OCI-LY1 (cell line): ENCODE measurements around the gene SCAF8.

ENCODE experiments used
- H2AFZ ChIP-seq: fragments of 200-600 bp; sonication (generic), shearing (Covaris generic); 2 replicates; pipeline ENCODE4 v1.6.0; 2014; ENCODE audit warnings: antibody characterized with exemption, mild to moderate bottlenecking, low read length
- H3F3A ChIP-seq: fragments of 200-600 bp; sonication (generic), shearing (Covaris generic); 2 replicates; pipeline ENCODE4 v1.6.0; 2014; ENCODE audit warnings: mild to moderate bottlenecking, antibody characterized with exemption, low read length, moderate library complexity; ENCODE audit not compliant: insufficient read depth
- H3K27ac ChIP-seq: fragments of 200-600 bp; sonication (generic); 2 replicates; pipeline ENCODE4 v1.5.1; 2014; ENCODE audit warnings: low read length, mixed run types, mild to moderate bottlenecking, low read depth; ENCODE audit not compliant: poor library complexity, severe bottlenecking
- H3K27me3 ChIP-seq: fragments of 200-600 bp; sonication (generic); 2 replicates; pipeline ENCODE4 v1.6.0; 2014; ENCODE audit warnings: antibody characterized with exemption, mild to moderate bottlenecking, low read length, moderate library complexity; ENCODE audit not compliant: insufficient read depth
- H3K36me3 ChIP-seq: fragments of 200-600 bp; sonication (generic); 2 replicates; pipeline ENCODE4 v1.6.1; 2014; ENCODE audit warnings: mild to moderate bottlenecking, antibody characterized with exemption, low read length, moderate library complexity, mixed read lengths; ENCODE audit not compliant: insufficient read depth
- H3K4me1 ChIP-seq: fragments of 200-600 bp; sonication (generic); 2 replicates; pipeline ENCODE4 v1.5.1; 2014; ENCODE audit warnings: mild to moderate bottlenecking, low read length, moderate library complexity; ENCODE audit not compliant: insufficient read depth, severe bottlenecking
- H3K4me2 ChIP-seq: fragments of 200-600 bp; sonication (generic), shearing (Covaris generic); 2 replicates; pipeline ENCODE4 v1.6.1; 2014; ENCODE audit warnings: low read length
- H3K4me3 ChIP-seq: fragments of 200-600 bp; sonication (generic); 2 replicates; pipeline ENCODE4 v1.5.1; 2014; ENCODE audit warnings: low read length, low read depth, mild to moderate bottlenecking, mixed read lengths; ENCODE audit not compliant: poor library complexity, severe bottlenecking
- H3K79me2 ChIP-seq: fragments of 200-600 bp; shearing (Covaris generic); 2 replicates; pipeline ENCODE4 v1.6.1; 2016; ENCODE audit warnings: mixed run types, low read length, mixed read lengths; ENCODE audit not compliant: insufficient read depth
- H3K9ac ChIP-seq: fragments of 200-600 bp; sonication (generic), shearing (Covaris generic); 2 replicates; pipeline ENCODE4 v1.6.1; 2014; ENCODE audit warnings: mild to moderate bottlenecking, low read length, mixed read lengths
- H3K9me2 ChIP-seq: fragments of 200-600 bp; sonication (generic), shearing (Covaris generic); 2 replicates; pipeline ENCODE4 v1.6.1; 2014; ENCODE audit warnings: low read depth, mild to moderate bottlenecking, low read length, mixed read lengths
- H3K9me3 ChIP-seq: fragments of 200-600 bp; shearing (Covaris generic); 2 replicates; pipeline ENCODE4 v1.6.1; 2014; ENCODE audit warnings: low read length, mixed read lengths
- H4K20me1 ChIP-seq: fragments of 200-600 bp; sonication (generic), shearing (Covaris generic); 2 replicates; pipeline ENCODE4 v1.6.0; 2016; ENCODE audit warnings: mild to moderate bottlenecking, low read length; ENCODE audit not compliant: insufficient read depth
- EZH2 ChIP-seq: fragments of 200-600 bp; sonication (generic), shearing (Covaris generic); IDR thresholded peaks from 2 replicates; pipeline ENCODE4 v1.8.0; 2017; ENCODE audit warnings: borderline replicate concordance, mixed run types, mild to moderate bottlenecking, antibody characterized with exemption, low read length, moderate library complexity, mixed read lengths
- TF ChIP-seq, protein P1 (sequence below): fragments of 200-600 bp; sonication (generic), shearing (Covaris generic); IDR thresholded peaks from 2 replicates; pipeline ENCODE4 v1.5.1; 2017; ENCODE audit warnings: mild to moderate bottlenecking, antibody characterized with exemption, low read length, moderate library complexity, mixed read lengths

Gene SCAF8

DNA sequence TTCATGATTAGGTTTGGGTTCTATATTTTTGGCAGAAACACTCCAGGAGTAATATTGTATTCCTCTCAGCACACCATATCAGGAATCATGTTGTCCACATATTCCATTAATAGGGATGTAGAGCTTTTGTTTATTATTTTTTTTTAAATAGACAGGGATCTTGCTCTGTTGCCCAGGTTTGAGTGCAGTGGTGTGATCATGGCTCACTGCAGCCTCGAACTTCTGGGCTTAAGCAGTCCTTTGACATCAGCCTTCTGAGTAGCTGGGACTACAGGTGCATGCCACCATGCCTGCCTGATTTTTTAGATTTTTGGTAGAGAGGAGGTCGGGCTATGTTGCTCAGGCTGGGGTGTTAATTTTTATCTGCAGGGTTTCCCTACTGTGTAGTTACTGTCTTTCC lies 12.0 kb downstream of the SCAF8 start:
- peaks cover 41% of the 10 kb centered on the region for H3K36me3 ChIP-seq
- TF ChIP-seq, protein P1, sequence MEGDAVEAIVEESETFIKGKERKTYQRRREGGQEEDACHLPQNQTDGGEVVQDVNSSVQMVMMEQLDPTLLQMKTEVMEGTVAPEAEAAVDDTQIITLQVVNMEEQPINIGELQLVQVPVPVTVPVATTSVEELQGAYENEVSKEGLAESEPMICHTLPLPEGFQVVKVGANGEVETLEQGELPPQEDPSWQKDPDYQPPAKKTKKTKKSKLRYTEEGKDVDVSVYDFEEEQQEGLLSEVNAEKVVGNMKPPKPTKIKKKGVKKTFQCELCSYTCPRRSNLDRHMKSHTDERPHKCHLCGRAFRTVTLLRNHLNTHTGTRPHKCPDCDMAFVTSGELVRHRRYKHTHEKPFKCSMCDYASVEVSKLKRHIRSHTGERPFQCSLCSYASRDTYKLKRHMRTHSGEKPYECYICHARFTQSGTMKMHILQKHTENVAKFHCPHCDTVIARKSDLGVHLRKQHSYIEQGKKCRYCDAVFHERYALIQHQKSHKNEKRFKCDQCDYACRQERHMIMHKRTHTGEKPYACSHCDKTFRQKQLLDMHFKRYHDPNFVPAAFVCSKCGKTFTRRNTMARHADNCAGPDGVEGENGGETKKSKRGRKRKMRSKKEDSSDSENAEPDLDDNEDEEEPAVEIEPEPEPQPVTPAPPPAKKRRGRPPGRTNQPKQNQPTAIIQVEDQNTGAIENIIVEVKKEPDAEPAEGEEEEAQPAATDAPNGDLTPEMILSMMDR = no peak
- no peak for TF ChIP-seq EZH2

GRCh38 chr6:154749341-154749740 lies 16.1 kb downstream of the SCAF8 start:
- Histone ChIP-seq H2AFZ (no peak overlapping the region), H3K79me2 (peaks cover 97% of the 10 kb centered on the region), H3F3A (no peaks in the 10 kb centered on the region), H3K9me2 (no peaks in the 10 kb centered on the region), H3K27ac (no peak overlapping the region), H3K9me3 (no peaks in the 10 kb centered on the region), H3K4me3 (no peak overlapping the region), H3K4me1 (peaks cover 23% of the 10 kb centered on the region), H3K9ac (no peak overlapping the region), H3K36me3 (peaks cover 13% of the 10 kb centered on the region; the same call in 1 of the 2 replicates), H4K20me1 (peaks cover 3% of the 10 kb centered on the region; the same call in 1 of the 2 replicates), H3K4me2 (no peak overlapping the region), H3K27me3 (no peaks in the 10 kb centered on the region)
- no peak for TF ChIP-seq EZH2
- TF ChIP-seq, protein P1 = no peak

More for the DNA sequence above, 12.0 kb downstream of the SCAF8 start:
- Histone ChIP-seq H2AFZ (no peak overlapping the region), H3K79me2 (peaks cover 100% of the 10 kb centered on the region), H3K4me3 (no peak overlapping the region), H4K20me1 (no peaks in the 10 kb centered on the region), H3K4me2 (no peak overlapping the region), H3K9ac (no peak overlapping the region), H3K27me3 (no peaks in the 10 kb centered on the region), H3K4me1 (peaks cover 23% of the 10 kb centered on the region), H3F3A (no peaks in the 10 kb centered on the region), H3K27ac (no peak overlapping the region), H3K9me2 (no peaks in the 10 kb centered on the region), H3K9me3 (0 out of 2 replicates have a peak, but pooled peaks cover 2% of the 10 kb centered on the region)

- Histone ChIP-seq H3K27ac (no peak overlapping the region), H4K20me1 (peaks cover 6% of the 10 kb centered on the region; the same call in 1 of the 2 replicates), H3F3A (no peaks in the 10 kb centered on the region), H3K4me2 (no peak overlapping the region), H3K4me3 (no peak overlapping the region), H3K79me2 (peaks cover 97% of the 10 kb centered on the region), H3K9me3 (no peaks in the 10 kb centered on the region), H3K27me3 (no peaks in the 10 kb centered on the region), H3K9me2 (no peaks in the 10 kb centered on the region), H3K36me3 (peaks cover 12% of the 10 kb centered on the region; the same call in 1 of the 2 replicates), H2AFZ (no peak overlapping the region), H3K4me1 (peaks cover 14% of the 10 kb centered on the region), H3K9ac (no peak overlapping the region)
- TF ChIP-seq, protein P1 = no peak
- no peak for TF ChIP-seq EZH2
These were observed 18.0 kb downstream of the SCAF8 start for GRCh38 chr6:154751011-154751800.
